ENCODE measurements around the gene AKAP9.

GRCh38 chr7:91940171-91940570, 491 bp upstream of the AKAP9 start:
- TF ChIP-seq CTCF (IDR thresholded peaks at IDR 0.05) (no peak), POLR2A (IDR thresholded peaks at IDR 0.05) (no peak), POLR2AphosphoS5 (IDR thresholded peaks at IDR 0.05; ENCODE audit: insufficient read depth in 1 of 2, low read depth in 1 of 2) (no peak)
